ENCODE measurements around the gene FBXW2.

The FBXW2 gene

GRCh38 chr9:120740132-120740531 lies 53.1 kb downstream of the FBXW2 start:
- DNase-seq, result no peak

DNA sequence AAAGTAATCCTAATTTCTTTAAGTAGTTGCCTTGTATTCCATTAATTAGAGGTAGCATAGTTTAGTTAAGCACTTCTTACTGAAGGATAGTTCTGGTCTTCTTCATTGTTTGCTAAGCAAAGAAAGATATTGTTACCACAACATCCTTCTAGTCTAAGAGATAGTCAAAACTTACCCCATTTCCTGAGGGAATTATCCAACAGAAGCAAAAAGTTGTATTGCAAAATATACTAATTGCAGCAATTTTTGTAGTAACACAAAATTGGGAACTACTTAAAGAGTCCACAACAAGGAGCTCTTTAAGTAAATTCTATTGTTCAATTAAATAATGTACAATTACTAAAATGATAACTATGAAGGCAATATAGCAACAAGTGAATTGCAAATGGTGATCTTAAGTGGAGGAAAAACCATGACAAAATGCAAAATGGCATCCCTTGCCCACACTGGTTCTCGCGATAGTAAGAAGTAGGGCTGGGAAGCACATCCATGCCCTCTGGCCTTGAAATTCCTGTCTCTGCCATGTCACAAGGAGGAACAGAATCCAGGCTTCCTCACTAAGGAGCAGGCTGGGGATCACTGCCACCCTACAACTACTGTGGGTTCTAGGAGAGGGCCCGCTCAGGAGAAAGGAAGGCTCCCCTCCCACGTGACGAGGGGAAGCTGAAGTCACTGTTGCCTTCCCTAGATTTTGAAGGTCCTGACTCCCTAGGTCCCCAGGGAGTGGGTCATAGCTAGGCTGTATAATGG lies 55.6 kb downstream of the FBXW2 start:
- no peak for DNase-seq

- DNase-seq, result no peak
These were observed 56.3 kb downstream of the FBXW2 start for GRCh38 chr9:120736881-120737280.

DNA sequence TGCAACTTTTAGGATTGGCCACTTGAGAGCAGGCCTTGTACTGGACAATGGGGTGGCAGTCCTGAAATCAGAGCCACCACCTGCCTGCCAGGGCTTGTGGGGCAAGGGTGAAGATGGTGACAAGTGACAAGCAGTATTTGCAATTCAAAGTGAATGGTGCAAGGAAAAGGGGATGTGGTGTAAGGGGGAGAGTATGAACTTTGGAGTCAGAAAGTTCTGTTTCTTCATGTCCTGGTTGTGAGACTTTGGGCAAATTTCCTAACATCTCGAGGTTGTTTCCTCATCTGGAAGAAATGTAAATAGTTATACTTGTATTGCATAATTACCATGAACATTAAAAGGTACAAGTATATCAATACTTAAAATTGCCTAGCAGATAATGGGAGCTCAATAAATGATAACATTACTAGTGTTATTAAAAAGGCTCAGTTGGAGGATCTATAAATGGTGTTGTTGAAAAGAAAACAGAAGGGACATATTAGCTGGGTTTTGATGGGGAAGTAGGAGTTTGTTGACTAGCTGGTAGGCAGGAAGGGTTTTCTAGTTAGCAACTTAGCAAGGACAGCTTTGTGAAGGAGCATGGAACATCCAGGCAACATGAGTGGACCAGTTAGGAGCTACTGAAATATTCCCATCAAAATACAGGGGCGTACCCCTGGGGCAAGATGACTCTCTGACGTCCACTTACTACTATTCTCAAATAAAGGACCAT lies 57.6 kb downstream of the FBXW2 start:
- no peak for DNase-seq

DNA sequence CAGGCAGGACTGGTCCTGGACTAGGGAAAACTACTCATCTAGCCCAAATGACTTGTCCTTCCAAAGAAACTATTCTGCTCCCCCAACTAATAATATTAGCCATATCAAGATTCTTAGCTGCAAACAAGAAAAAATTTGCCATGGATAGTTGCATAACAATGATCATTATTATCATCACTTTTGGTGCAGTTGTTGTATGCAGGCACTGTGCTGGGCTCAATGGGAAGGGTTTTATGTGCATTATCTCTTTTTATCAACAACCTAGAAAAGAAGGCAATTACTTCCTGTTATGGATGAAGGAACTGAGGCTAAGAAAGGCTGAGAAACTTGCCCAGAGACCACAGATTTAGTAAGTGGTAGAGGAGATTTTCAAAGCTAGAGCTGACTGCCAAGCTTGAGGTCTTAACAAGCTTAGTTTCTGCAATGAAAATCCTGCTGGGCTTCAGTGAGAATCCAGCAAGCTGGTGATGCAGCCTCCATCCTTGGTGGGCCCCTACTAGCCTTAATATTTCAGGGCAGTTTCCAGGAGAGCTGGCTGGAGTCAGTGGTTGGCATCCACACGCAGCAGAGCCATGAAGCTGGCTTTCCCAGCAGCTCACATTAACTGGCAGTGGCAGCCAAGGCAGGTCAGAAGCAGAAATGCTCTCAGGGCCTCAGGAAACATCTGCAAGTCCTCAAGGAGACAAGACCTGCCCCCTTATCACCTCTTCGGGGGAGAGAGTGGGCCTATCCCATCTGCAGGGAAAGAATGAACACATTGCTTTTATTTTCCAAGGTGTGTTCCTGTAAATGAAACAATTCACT lies 58.4 kb downstream of the FBXW2 start:
- DNase-seq, result no peak

DNA sequence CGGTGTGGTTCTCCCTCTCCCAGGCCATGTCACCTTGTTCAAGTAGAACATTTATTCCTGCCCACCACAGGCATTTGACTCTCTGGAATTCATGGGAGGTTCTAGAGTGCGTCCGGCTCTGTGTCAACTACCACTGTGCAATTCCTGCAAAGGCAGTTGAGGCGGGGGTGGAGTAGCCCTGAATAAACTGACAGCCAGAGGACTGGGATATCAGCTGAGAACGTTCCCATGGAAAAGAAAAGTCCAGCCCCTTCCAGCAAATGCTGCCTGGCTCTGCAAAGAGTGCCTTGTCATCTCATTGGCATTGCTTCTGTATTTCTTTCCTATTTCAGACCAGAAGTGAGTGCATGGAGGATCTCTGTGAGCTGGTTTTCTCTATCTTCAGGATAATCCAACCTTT lies 60.0 kb downstream of the FBXW2 start:
- DNase-seq, result no peak

DNA sequence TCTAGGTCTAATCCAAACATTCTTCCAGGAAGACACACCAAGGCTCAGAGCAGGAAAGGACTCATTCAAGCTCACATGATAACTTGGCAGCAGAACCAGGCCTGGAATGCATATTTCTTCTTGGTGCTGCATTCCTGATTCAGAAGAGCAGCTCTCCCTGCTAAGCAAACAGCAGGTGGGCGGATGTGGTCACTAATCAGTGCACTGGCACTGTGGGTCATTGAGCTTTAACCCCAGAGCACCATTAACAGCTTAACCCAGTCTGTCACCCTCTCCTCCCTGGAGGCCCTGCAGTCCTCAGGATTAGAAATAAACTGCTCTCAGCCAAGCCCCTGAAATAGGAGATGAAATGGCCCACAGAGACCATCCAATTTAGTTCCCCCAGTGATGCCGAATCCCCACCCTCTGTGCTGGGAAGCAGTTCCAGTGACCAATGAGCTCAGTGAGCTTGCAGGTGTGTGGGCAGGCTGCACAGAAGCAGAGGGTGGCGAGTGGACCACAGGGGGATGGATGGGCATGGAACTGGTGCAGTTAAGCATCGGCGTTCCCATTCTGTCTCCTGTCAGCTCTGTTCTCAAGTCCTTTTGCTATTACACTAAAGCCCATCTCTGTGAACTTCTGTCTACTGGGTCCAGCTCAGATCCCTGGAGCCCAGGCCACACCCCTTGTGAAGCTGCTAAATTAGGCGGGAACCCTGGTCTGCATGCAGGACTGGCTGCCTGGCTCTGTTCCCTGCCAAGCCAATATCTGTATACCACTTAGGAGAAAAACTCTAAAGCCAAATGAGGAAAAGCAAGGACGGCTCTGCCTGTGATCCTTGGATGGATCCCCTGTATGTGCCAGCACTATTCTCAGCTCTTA lies 62.3 kb downstream of the FBXW2 start:
- no peak for DNase-seq

DNA sequence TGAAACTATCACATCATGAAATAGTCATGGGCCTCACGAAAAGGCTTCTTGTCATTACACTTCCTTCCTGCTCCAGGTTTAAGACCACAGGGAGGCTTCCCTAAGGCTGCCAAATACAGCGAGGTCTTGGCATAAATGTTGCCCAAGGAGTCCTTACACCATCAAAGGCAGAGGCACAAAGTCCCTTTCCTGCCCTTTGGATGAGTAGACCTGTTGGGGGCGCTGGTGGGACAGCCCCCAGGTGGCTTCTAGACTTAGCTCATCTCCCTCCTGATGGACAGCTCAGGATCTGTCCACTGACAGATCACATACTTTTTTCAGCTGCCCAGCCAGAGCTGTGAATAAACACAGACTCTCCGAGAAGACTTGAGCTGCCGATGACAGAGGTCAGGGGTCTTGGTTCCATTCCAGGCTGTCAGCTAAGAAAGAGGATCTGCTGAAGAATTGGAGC lies 63.4 kb downstream of the FBXW2 start:
- DNase-seq, result no peak

DNA sequence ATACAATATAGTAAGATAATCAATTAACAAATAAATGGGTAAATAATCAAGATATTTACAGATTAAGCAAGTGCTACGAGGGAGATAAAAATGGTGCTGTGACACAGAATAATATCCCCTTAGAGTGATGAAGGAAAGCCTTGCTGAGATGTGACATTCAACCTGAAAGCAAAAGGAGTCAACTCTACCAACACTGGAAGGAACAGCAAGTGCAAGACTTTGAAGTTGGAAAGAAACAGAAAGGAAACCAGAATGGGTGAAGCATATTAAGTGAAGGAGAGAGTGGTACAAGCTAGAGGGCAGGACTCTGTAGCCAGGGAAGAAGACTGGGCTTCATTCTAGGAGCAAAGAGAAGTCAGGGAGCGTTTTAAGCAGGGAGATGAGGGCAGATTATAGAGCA lies 66.7 kb downstream of the FBXW2 start:
- DNase-seq, result no peak

- DNase-seq, result no peak
These were observed 67.3 kb downstream of the FBXW2 start for GRCh38 chr9:120725907-120726306.

- DNase-seq, result no peak
These were observed 68.3 kb downstream of the FBXW2 start for GRCh38 chr9:120724757-120725400.

GRCh38 chr9:120723565-120723964 lies 69.7 kb downstream of the FBXW2 start:
- no peak for DNase-seq

DNA sequence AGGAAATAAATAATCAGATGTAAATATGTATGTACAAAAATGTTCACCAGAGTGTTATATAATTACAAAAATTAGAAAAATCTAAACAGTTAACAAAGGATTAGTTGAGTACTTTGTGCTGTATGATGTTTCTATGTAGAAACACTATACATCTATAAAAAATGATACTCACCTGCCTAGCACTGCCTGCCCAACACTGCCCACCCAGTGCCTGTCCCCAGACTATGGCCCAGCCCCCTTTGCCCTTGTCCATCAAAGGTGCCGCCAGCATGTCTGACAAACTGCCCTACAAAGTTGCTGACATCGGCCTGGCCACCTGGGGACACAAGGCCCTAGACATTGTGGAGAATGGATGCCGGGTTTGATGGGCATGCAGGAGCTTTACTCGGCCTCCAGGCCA lies 72.8 kb downstream of the FBXW2 start:
- DNase-seq, result no peak

GRCh38 chr9:120718316-120718715 lies 74.9 kb downstream of the FBXW2 start:
- no peak for DNase-seq

DNA sequence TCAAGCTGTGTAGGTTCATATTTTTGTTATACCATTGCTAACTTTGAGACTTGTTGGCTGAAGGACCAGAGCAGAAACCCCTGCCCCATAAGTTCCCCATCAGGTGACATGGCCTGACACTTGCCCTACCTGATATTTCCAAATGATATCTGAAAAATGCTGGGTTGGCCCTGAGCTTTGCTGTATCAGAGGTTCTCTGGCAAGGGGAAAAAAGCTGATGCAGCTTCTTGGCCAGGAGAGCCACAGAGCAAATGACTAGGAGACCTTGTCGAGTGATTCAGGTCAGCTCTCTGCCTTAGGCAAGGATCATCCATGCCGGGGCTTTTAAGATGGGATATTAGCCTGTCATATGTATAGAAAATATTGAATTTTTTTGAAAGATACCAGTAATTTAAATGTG lies 76.0 kb downstream of the FBXW2 start:
- DNase-seq, result no peak

DNA sequence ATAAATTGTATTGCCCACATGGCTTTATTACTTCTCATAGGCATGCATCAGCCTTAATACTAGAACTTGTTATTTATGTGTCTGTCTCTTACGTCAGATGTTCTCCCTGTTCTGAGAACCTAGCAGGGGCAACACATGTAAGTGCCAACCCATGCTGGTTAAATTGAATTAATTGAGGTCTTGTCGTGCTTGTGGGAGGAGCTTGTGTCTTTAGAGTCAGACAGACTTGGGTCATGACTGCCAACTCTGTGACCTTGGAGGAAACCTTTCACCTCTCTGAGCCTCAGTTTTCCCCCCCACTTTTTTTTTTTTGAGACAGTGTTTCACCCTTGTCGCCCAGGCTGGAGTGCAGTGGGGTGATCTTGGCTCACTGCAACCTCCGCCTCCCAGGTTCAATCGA lies 76.7 kb downstream of the FBXW2 start:
- DNase-seq, result no peak

- no peak for DNase-seq
These were observed 77.8 kb downstream of the FBXW2 start for GRCh38 chr9:120715389-120715924.

DNA sequence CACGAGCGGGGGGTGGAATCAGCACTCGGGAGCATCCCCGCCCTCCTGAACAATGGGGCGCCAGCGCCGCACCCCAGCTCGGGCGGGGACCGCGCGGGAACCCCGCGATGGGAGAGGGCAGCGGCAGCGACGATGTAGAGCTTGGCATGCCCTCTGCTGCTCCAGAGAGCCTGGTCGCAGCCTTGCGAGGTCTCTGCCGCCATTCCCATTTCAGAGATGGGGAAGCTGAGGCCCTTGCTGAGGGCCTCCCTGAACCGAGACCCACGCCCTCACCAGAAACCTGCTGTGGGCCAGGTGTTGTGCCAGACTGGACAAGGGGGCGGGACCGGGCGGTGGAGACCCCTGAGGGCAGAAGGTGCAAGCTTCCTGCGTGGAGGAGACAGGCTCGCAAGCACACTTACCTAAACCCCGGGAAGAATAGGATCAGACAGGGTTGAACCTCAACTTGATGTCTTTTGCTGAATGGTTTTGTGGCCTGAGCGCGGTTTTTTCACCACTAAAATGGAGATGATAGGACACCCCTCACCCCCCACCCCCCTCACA lies 78.3 kb downstream of the FBXW2 start:
- DNase-seq, result no peak

DNA sequence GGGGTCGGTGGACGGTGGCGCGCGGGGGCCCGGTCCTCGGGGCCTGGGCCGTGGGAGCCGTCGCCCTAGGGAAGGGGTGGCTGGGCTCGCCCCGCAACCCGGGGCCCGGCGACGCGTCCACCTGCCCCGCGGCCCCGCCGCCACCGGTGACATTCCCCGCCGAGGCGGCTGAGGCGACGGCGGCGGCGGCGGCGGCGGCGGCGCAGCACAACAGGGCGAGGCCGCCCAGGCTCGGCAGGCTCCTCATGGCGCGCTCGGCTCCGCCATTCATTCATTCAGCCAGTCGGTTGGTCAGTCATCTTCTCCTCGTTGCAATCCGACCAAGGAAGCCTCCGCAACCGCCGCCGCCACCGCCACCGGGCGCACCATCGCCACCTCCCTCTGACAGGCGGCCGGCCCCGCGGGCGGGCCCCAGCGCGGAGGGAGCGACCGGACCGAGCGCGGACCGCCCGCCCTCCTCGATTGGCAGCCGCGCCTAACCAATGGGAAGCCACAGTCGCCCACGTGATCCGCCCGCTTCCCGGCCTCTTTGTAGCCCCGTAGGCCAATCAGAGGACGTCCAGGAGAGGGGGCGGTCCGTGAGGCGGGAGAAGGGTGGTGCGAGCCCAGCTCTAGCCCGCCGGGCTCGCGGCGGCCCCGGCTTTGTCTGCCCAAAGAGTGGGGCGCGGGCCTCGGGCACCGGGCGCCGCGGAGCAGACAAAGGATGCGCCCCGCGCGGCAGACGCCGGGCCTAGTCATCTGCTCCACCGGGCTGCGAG lies 78.9 kb downstream of the FBXW2 start, which contains the start of gene MEGF9:
Gene MEGF9, minus strand, starts transcription at position 383 of the 758 bp plus-strand sequence. Its CDS starts 112 bp downstream, at position 271.
- DNase-seq, result peak; percentile 64

- no peak for DNase-seq
These were observed 79.7 kb downstream of the FBXW2 start for GRCh38 chr9:120713257-120714087.

Data from NCI-H187 treated with DMSO at 0.1 percent for 48 hours (cell line).